Left lobe of liver (tissue), 1 donor: ENCODE results near the gene ZMYM1. TPM values are rescaled to one million over a fixed set of nuclear protein-coding genes. Genes with fewer than 3 reads are reported as not detected.

Experiments used
- total RNA-seq: library from RNA; stranded (reverse); gene quantifications from one replicate; pipeline ENCODE4 v1.2.1, GENCODE V29; 2021
- donor health status: DM: no; HTN: yes; CAD: no.

The ZMYM1 gene
- total RNA-seq, 1 donor from 2014 or later: 4.1 TPM

Other genes starting within 250 kb of the ZMYM1 start
- 32.0 TPM for gene SMIM12, start 219.6 kb upstream of the ZMYM1 start, total RNA-seq
- gene DLGAP3, start 149.7 kb upstream of the ZMYM1 start, total RNA-seq: 0.10 TPM
- 15.8 TPM for gene TMEM35B, start 94.0 kb upstream of the ZMYM1 start, total RNA-seq
- 7.2 TPM for gene ZMYM6, start 47.4 kb upstream of the ZMYM1 start, total RNA-seq
- gene SFPQ, start 113.8 kb downstream of the ZMYM1 start, total RNA-seq: 55.9 TPM
- gene ZMYM4, start 189.3 kb downstream of the ZMYM1 start, total RNA-seq: 14.9 TPM